Heart left ventricle (tissue), 16 donors: Measurements from ENCODE around the gene LARP4. TPM values are rescaled to one million over a fixed set of nuclear protein-coding genes. Genes with fewer than 3 reads are reported as not detected.
"Not testable (repeated sequence)": the region's sequence is repeated elsewhere in the genome, so short reads cannot be mapped to it uniquely, and the experiment has no call there.

Source experiments
- ATAC-seq, 4 donors: fragments of 200-7000 bp; cut with Tn5 transposase; one replicate each; pipeline ENCODE4 v1.9.1; 2020 to 2022; ENCODE audit warnings: moderate library complexity in 4 of 4, mild to moderate bottlenecking in 3 of 4, moderate number of reproducible peaks in 1 of 4
- DNase-seq, 5 donors: peaks; one replicate each; pipeline ENCODE4 v3.0.0-alpha.2; 2020
- H3K27ac ChIP-seq, 12 donors: fragments of 200-600 bp; sonication (generic) in 4 of 12; one replicate each; pipeline versions ENCODE4 v1.5.0 to v1.8.0; 2016 to 2022; ENCODE audit warnings: mild to moderate bottlenecking in 2 of 12
- H3K27me3 ChIP-seq, 9 donors: fragments of 200-600 bp; sonication (generic) in 2 of 9; one replicate each; pipeline versions ENCODE4 v1.5.1 to v1.8.0; 2016 to 2022; ENCODE audit warnings: mild to moderate bottlenecking in 3 of 9
- H3K36me3 ChIP-seq, 9 donors: fragments of 200-600 bp; sonication (generic) in 2 of 9; one replicate each; pipeline versions ENCODE4 v1.5.0 to v1.8.0; 2018 to 2022; ENCODE audit warnings: mild to moderate bottlenecking in 2 of 9
- H3K4me1 ChIP-seq, 12 donors: fragments of 200-600 bp; sonication (generic) in 4 of 12; one replicate each; pipeline versions ENCODE4 v1.5.0 to v1.8.0; 2016 to 2022; ENCODE audit warnings: mild to moderate bottlenecking in 3 of 12
- H3K4me3 ChIP-seq, 12 donors: fragments of 200-600 bp; sonication (generic) in 4 of 12; one replicate each; pipeline versions ENCODE4 v1.5.0 to v1.8.0; 2017 to 2022; ENCODE audit warnings: mild to moderate bottlenecking in 9 of 12, moderate library complexity in 4 of 12
- H3K9me3 ChIP-seq, 12 donors: fragments of 200-600 bp; sonication (generic) in 4 of 12; one replicate each; pipeline versions ENCODE4 v1.5.0 to v1.8.0; 2016 to 2022; ENCODE audit warnings: mild to moderate bottlenecking in 1 of 12
- POLR2A ChIP-seq, 2 donors: fragments of 450-650 bp; IDR thresholded peaks; one replicate each; pipeline ENCODE4 v1.6.1; 2017; ENCODE audit warnings: antibody characterized with exemption in 2 of 2, mild to moderate bottlenecking in 2 of 2, moderate library complexity in 2 of 2
- WGBS, 4 donors: extraction: QIAGEN DNeasy Blood & Tissue Kit in 2 of 4; methylation state at CpG; one replicate each; pipeline versions ENCODE4 v1.1.5 to v1.1.7; 2013 to 2018; 5-methylcytosine and 5-hydroxymethylcytosine counted together
- intact Hi-C, 10 donors: fragments of 100-400 bp; cut with DNase I; formaldehyde crosslinking; loops; one replicate each; pipeline versions ENCODE4 v1.11.1 to v1.14.2; 2022
- polyA plus RNA-seq, 2 donors: library from polyadenylated mRNA; stranded (reverse); fragments of 200-250 nt; gene quantifications; one replicate each; pipeline ENCODE4 v1.2.3, GENCODE V29; 2013
- total RNA-seq, 9 donors: library from RNA; depleted of rRNA in 2 of 9; stranded (reverse); fragments of >200 nt in 2 of 9; fragmentation: NEBNext Ultra II Directional in 3 of 9; extraction: Animal tissue kit (Norgen Biotek cat#: 25700) in 3 of 9; gene quantifications; one replicate each; pipeline versions ENCODE4 v1.1.0 to v1.2.4, GENCODE V29; 2016 to 2023
- TF ChIP-seq, protein P1 (sequence below), 12 donors: fragments of 200-600 bp; sonication (generic) in 4 of 12; IDR thresholded peaks; one replicate each; pipeline versions ENCODE4 v1.5.0 to v1.8.0; 2018 to 2022; ENCODE audit warnings: antibody characterized with exemption in 12 of 12, mild to moderate bottlenecking in 5 of 12
- donor health status: ischemic (EF 13 %, LVEDD 7.1; RV severe dilation, severe dysfunction).
- donor health status: healthy with polysubstance abuse.
- donor health status: DM: no; HTN: yes; CAD: no.
- donor health status: DM: no; HTN: no; CAD: no.
- donor health status: ischemic (EF 25% LVEDD 6.9; RV normal size, moderate dysfunction).
- donor health status: ischemic (EF 25% LVEDD 5.7; RV mildly dilated, moderate dysfunction).
- donor health status: healthy.
- donor health status: DM: yes; HTN: yes; CAD: no.
- donor health status: ischemic (EF 35%, LVEDD 5.7; RV mildly dilated, moderate dysfunction).
- donor health status: nonischemic (EF 11% LVEDD 7.7; RV severe dilation, severe dysfunction).
- donor health status: DM: yes; HTN: yes; CAD: no.
- donor health status: PGD.
- donor health status: ischemic (EF 29% LVEDD 5.4; RV normal size, mild dysfunction).
- donor health status: nonischemic (EF 23%, LVEDD 6.1; RV moderate dilation, normal function).

LARP4 gene
- total and polyA plus RNA-seq, 11 donors: 10.3 to 77.1 (median 50.9) TPM

GRCh38 chr12:50519353-50519752 is 118.7 kb downstream of the LARP4 start:
- peak overlapping the region in 2 of 12 donors; percentile 77 to 95 for H3K27ac ChIP-seq
- no peak for ATAC-seq

DNA sequence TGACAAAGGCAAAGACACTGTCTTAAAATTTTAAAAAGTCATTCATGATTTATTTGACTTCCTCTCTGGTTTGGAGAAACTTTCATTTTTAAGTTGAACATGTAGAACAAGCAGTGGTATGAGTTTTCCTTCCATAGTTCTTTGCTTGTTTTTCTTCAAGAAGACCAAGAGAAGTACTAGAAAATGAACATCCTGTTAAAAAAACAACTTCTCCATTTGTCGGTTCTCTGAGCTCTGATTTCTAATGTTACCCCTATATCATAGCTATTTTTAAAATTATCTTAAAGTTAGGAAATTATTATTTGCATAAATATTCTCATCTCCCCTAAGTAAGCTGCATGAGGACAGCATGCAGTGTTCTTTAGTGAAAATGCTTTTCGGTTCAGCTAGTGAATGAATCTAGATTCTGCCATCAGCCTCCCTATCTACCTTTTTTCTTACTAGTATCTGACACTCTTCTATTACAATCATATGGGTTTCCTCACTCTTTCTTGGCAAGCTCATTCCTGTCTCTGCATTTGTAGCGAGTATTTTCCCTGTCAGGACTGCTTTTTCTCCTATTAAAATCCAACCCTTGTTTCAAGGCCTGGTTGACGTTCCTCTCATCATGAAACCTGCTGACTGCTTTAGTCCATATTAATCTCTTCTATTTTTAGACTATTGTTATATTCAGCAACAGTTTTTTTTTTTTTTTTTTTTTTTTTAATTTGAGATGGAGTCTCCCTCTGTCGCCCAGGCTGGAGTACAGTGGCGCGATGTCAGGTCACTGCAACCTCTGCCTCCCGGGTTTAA is 119.9 kb downstream of the LARP4 start:
- H3K4me3 ChIP-seq: peak overlapping the region in 4 of 12 donors; percentile 5 to 32 (median 18)
- WGBS, 4 donors: 22 to 29% (median 26%) methylated on average over 8 of the region's 8 CpGs
- peak overlapping the region in 11 of 12 donors; percentile 60 to 95 (median 75) for H3K27ac ChIP-seq
- TF ChIP-seq POLR2A (IDR thresholded peaks at IDR 0.05): no peak
- TF ChIP-seq, protein P1, sequence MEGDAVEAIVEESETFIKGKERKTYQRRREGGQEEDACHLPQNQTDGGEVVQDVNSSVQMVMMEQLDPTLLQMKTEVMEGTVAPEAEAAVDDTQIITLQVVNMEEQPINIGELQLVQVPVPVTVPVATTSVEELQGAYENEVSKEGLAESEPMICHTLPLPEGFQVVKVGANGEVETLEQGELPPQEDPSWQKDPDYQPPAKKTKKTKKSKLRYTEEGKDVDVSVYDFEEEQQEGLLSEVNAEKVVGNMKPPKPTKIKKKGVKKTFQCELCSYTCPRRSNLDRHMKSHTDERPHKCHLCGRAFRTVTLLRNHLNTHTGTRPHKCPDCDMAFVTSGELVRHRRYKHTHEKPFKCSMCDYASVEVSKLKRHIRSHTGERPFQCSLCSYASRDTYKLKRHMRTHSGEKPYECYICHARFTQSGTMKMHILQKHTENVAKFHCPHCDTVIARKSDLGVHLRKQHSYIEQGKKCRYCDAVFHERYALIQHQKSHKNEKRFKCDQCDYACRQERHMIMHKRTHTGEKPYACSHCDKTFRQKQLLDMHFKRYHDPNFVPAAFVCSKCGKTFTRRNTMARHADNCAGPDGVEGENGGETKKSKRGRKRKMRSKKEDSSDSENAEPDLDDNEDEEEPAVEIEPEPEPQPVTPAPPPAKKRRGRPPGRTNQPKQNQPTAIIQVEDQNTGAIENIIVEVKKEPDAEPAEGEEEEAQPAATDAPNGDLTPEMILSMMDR (IDR thresholded peaks at IDR 0.05): peak in 2 of 12 donors; percentile 9 to 36
- intact Hi-C loops: no loop called here
- ATAC-seq (peak; percentile 39 to 77 (median 52)), DNase-seq (no peak)
- no peaks in the 10 kb centered on the region for H3K36me3 ChIP-seq
- peaks cover 0 to 79% (median 35%) of the 10 kb centered on the region in 12 donors for H3K4me1 ChIP-seq
- peaks cover 0 to 3% (median 0%) of the 10 kb centered on the region in 12 donors for H3K9me3 ChIP-seq
- H3K27me3 ChIP-seq: no peaks in the 10 kb centered on the region

More at GRCh38 chr12:50519353-50519752, 118.7 kb downstream of the LARP4 start:
- Histone ChIP-seq H3K36me3 (no peaks in the 10 kb centered on the region), H3K9me3 (peaks cover 0 to 3% (median 0%) of the 10 kb centered on the region in 12 donors), H3K4me1 (peaks cover 0 to 83% (median 45%) of the 10 kb centered on the region in 12 donors), H3K27me3 (no peaks in the 10 kb centered on the region), H3K4me3 (no peak overlapping the region)
- TF ChIP-seq POLR2A (IDR thresholded peaks at IDR 0.05): no peak
- TF ChIP-seq, protein P1 (IDR thresholded peaks at IDR 0.05): no peak
- 79 to 98% (median 87%) methylated on average over 1 of the region's 1 CpG for WGBS, 4 donors
- intact Hi-C loops: no loop called here
- no peak for DNase-seq

GRCh38 chr12:50521781-50522180 is 121.1 kb downstream of the LARP4 start:
- H3K36me3 ChIP-seq, DNase-seq, H3K27me3 ChIP-seq, H3K9me3 ChIP-seq, intact Hi-C loops, H3K4me3 ChIP-seq, ATAC-seq: not testable (repeated sequence)
- 97 to 98% (median 97%) methylated on average over 4 of the region's 4 CpGs for WGBS, 4 donors
- H3K27ac ChIP-seq: peak overlapping the region in 4 of 12 donors; percentile 73 to 95 (median 74)
- H3K4me1 ChIP-seq: peaks cover 0 to 75% (median 36%) of the 10 kb centered on the region in 12 donors

- H3K9me3 ChIP-seq: peaks cover 0 to 3% (median 0%) of the 10 kb centered on the region in 12 donors
- intact Hi-C loops: no loop called here
- no peaks in the 10 kb centered on the region for H3K27me3 ChIP-seq
- 58 to 90% (median 84%) methylated on average over 1 of the region's 1 CpG for WGBS, 4 donors
- peaks cover 0 to 4% (median 0%) of the 10 kb centered on the region in 9 donors for H3K36me3 ChIP-seq
- TF ChIP-seq, protein P1 (IDR thresholded peaks at IDR 0.05): peak in 1 of 12 donors; percentile 3
- TF ChIP-seq POLR2A (IDR thresholded peaks at IDR 0.05): no peak
- ATAC-seq (peak in 2 of 4 donors; percentile 22 to 34), DNase-seq (no peak)
- no peak overlapping the region for H3K4me3 ChIP-seq
- H3K27ac ChIP-seq: peak overlapping the region in 5 of 12 donors; percentile 0 to 40 (median 21)
- peaks cover 0 to 61% (median 22%) of the 10 kb centered on the region in 12 donors for H3K4me1 ChIP-seq
These were observed 123.1 kb downstream of the LARP4 start for GRCh38 chr12:50523772-50524171.
